ENCODE results near the gene NCAPG. TPM values are rescaled to one million over a fixed set of nuclear protein-coding genes. Genes with fewer than 3 reads are reported as not detected.

The NCAPG gene
- total and polyA plus RNA-seq, 9 of the 15 experiments (the other 6 are each of a cell fraction or from before 2014, with no cell fraction given): 25.6 to 102 (median 65.3) TPM

GRCh38 chr4:17761062-17761461, 49.7 kb upstream of the NCAPG start:
- 0% methylated on average over 1 of the region's 1 CpG for WGBS (ENCODE audit: insufficient coverage, low coverage, missing lambda C conversion rate)
- intact Hi-C loops (cut with micrococcal nuclease) (no loop called here), in situ Hi-C loops (cut with MboI) (no loop called here)
- Histone ChIP-seq H3K9me1 (ENCODE audit: control insufficient read depth, insufficient read depth, low read length) (no peaks in the 10 kb centered on the region), H3K9me3 (replicated peaks; ENCODE audit: control insufficient read depth, insufficient read depth, low read depth, low read length) (peaks cover 3% of the 10 kb centered on the region; the same call in 1 of the 2 replicates), H4K20me1 (replicated peaks; ENCODE audit: control insufficient read depth, insufficient read depth, low read length) (no peaks in the 10 kb centered on the region), H3K9ac (ENCODE audit: insufficient read depth in 1 of 2, low read depth in 2 of 2, low read length in 2 of 2) (no peak overlapping the region), H3K27me3 (ENCODE audit: control insufficient read depth in 2 of 2, insufficient read depth in 2 of 2, low read length in 2 of 2) (peaks cover 7 to 9% of the 10 kb centered on the region in 2 experiments; a peak in 4 of 5 replicates), H3K4me3 (no peak overlapping the region), H2AFZ (ENCODE audit: low read depth, low read length) (no peak overlapping the region), H3K4me2 (ENCODE audit: insufficient read depth, low read length) (no peak overlapping the region), H3K79me2 (ENCODE audit: control insufficient read depth, insufficient read depth, low read length) (no peaks in the 10 kb centered on the region), H3K36me3 (ENCODE audit: control insufficient read depth, insufficient read depth, low read length) (no peaks in the 10 kb centered on the region), H3K4me1 (replicated peaks in 1 of 2; ENCODE audit: control insufficient read depth in 2 of 2, insufficient read depth in 2 of 2, low read length in 2 of 2) (no peaks in the 10 kb centered on the region), H3K27ac (ENCODE audit: extremely low read depth, low read depth, low read length) (no peak overlapping the region)
- POLR2A ChIA-PET: interaction anchor here (0.7 kb wide), 1 partner anchor 161 kb away, joined by 3 read pairs; no protein-coding TSS in a partner anchor
- FAIRE-seq (no peak), DNase-seq (ENCODE audit: extremely low read depth in 1 of 4, low spot score in 3 of 4) (no peak), ATAC-seq (no peak; the same call in 2 of the 3 replicates)
- TF ChIP-seq, protein P1, sequence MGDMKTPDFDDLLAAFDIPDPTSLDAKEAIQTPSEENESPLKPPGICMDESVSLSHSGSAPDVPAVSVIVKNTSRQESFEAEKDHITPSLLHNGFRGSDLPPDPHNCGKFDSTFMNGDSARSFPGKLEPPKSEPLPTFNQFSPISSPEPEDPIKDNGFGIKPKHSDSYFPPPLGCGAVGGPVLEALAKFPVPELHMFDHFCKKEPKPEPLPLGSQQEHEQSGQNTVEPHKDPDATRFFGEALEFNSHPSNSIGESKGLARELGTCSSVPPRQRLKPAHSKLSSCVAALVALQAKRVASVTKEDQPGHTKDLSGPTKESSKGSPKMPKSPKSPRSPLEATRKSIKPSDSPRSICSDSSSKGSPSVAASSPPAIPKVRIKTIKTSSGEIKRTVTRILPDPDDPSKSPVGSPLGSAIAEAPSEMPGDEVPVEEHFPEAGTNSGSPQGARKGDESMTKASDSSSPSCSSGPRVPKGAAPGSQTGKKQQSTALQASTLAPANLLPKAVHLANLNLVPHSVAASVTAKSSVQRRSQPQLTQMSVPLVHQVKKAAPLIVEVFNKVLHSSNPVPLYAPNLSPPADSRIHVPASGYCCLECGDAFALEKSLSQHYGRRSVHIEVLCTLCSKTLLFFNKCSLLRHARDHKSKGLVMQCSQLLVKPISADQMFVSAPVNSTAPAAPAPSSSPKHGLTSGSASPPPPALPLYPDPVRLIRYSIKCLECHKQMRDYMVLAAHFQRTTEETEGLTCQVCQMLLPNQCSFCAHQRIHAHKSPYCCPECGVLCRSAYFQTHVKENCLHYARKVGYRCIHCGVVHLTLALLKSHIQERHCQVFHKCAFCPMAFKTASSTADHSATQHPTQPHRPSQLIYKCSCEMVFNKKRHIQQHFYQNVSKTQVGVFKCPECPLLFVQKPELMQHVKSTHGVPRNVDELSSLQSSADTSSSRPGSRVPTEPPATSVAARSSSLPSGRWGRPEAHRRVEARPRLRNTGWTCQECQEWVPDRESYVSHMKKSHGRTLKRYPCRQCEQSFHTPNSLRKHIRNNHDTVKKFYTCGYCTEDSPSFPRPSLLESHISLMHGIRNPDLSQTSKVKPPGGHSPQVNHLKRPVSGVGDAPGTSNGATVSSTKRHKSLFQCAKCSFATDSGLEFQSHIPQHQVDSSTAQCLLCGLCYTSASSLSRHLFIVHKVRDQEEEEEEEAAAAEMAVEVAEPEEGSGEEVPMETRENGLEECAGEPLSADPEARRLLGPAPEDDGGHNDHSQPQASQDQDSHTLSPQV (IDR thresholded peaks at IDR 0.05): no peak
- TF ChIP-seq NFE2L1 (tag; IDR thresholded peaks at IDR 0.05; ENCODE audit: borderline replicate concordance, low read depth) (no peak), NFYB (IDR thresholded peaks at IDR 0.05; ENCODE audit: extremely low read depth, insufficient read length) (no peak), OTX1 (CRISPR knock-in tag; IDR thresholded peaks at IDR 0.05) (no peak), THRAP3 (IDR thresholded peaks at IDR 0.05; ENCODE audit: borderline replicate concordance) (no peak), SAFB2 (IDR thresholded peaks at IDR 0.05; ENCODE audit: borderline replicate concordance, low read depth, low read length, severe bottlenecking) (no peak), ZBTB43 (CRISPR knock-in tag; IDR thresholded peaks at IDR 0.05) (no peak), JUND (IDR thresholded peaks at IDR 0.05; ENCODE audit: borderline replicate concordance, low read depth, low read length) (no peak), JUND (tag; IDR thresholded peaks at IDR 0.05; ENCODE audit: borderline replicate concordance, low read depth, low read length) (no peak), E2F4 (CRISPR knock-in tag; IDR thresholded peaks at IDR 0.05; ENCODE audit: low read depth) (no peak), ZNF76 (CRISPR knock-in tag; IDR thresholded peaks at IDR 0.05; ENCODE audit: borderline replicate concordance) (no peak), ZNF124 (CRISPR knock-in tag; IDR thresholded peaks at IDR 0.05) (no peak), YY1 (IDR thresholded peaks at IDR 0.05; ENCODE audit: borderline replicate concordance in 1 of 3, control insufficient read depth in 1 of 3, extremely low read depth in 1 of 3, insufficient read depth in 3 of 3, insufficient read length in 1 of 3, insufficient replicate concordance in 2 of 3, low read depth in 1 of 3, low read length in 2 of 3) (no peak), DACH1 (IDR thresholded peaks at IDR 0.05; ENCODE audit: partially characterized antibody) (no peak)
- BruUV-seq (replicated peaks): no TSS peak
- CTCF ChIA-PET (ENCODE audit: low intra/inter-chr PET ratio): no interaction called here

Measured in K562 (cell line).